HCT116 (cell line): ENCODE data around the gene RASSF3. TPM values are rescaled to one million over a fixed set of nuclear protein-coding genes. Genes with fewer than 3 reads are reported as not detected.

Source experiments
- ATAC-seq: fragments of 200-7000 bp; cut with Tn5 transposase; 2 replicates; pipeline ENCODE4 v1.9.1; 2020; ENCODE audit warnings: mild to moderate bottlenecking, moderate library complexity
- BruUV-seq: library from RNA; stranded (reverse); fragments of 400-500 nt; replicated peaks from 2 replicates; lab custom pipeline; 2021; lab: Mats Ljungman, UMichigan
- CTCF ChIA-PET: fragments of 300-600 bp; sonication (Branson Sonifier 250); formaldehyde crosslinking; loops from one replicate; lab custom pipeline; 2021; ENCODE audit warnings: antibody characterized with exemption; lab: Charles Lee
- POLR2A ChIA-PET: fragments of 300-600, 350-600 bp; sonication (Branson Sonifier 250); formaldehyde crosslinking; loops from one replicate; lab custom pipeline; 2021; ENCODE audit warnings: antibody characterized with exemption; lab: Charles Lee
- RAD21 ChIA-PET, 2 experiments: fragments of 300-600 bp; sonication (Branson Sonifier 250); formaldehyde crosslinking; loops; one replicate each; lab custom pipeline; 2023; ENCODE audit warnings: low total read pairs in 2 of 2; ENCODE audit not compliant: uncharacterized antibody in 2 of 2, unreplicated experiment in 2 of 2, low non-redundant PET in 1 of 2; lab: Charles Lee
- DNase-seq: peaks from one replicate; pipeline ENCODE4 v3.0.0-alpha.2; 2010; ENCODE audit warnings: low read depth, low spot score
- H2AFZ ChIP-seq: fragments of 200-600 bp; shearing (Covaris generic), sonication (generic); 2 replicates; pipeline ENCODE4 v1.6.1; 2017; ENCODE audit warnings: low read depth, mixed run types, mixed read lengths, antibody characterized with exemption, low read length; ENCODE audit not compliant: poor library complexity, severe bottlenecking
- H3K27ac ChIP-seq: 2 replicates; pipeline ENCODE4 v1.5.1; 2012; ENCODE audit warnings: low read depth, low read length
- H3K27me3 ChIP-seq: fragments of 200-600 bp; sonication (generic); 2 replicates; pipeline ENCODE4 v1.6.1; 2016; ENCODE audit warnings: mixed run types, low read length, mixed read lengths; ENCODE audit not compliant: insufficient read depth
- H3K36me3 ChIP-seq, 2 experiments: fragments of 200-500 bp in 1 of 2; fragments of 200-600 bp in 1 of 2; sonication (Bioruptor generic) in 1 of 2; sonication (generic) in 1 of 2; 2 replicates each; pipeline versions ENCODE4 v1.5.1 to v1.6.1; 2014 to 2016; ENCODE audit warnings: low read length in 2 of 2, inconsistent platforms in 1 of 2, mixed read lengths in 1 of 2, mixed run types in 1 of 2; ENCODE audit not compliant: insufficient read depth in 2 of 2, control insufficient read depth in 1 of 2
- H3K4me1 ChIP-seq, 2 experiments: fragments of 200-600 bp in 1 of 2; sonication (generic) in 1 of 2; 2 replicates each; pipeline versions ENCODE4 v1.5.1 to v1.6.1; 2012 to 2017; ENCODE audit warnings: low read length in 2 of 2, inconsistent platforms in 1 of 2, mild to moderate bottlenecking in 1 of 2, mixed read lengths in 1 of 2, mixed run types in 1 of 2, moderate library complexity in 1 of 2; ENCODE audit not compliant: insufficient read depth in 2 of 2, control insufficient read depth in 1 of 2
- H3K4me2 ChIP-seq: fragments of 200-600 bp; sonication (generic); 2 replicates; pipeline ENCODE4 v1.6.1; 2017; ENCODE audit warnings: mixed run types, low read length, mixed read lengths
- H3K4me3 ChIP-seq, 2 experiments: fragments of 200-600 bp in 1 of 2; sonication (generic) in 1 of 2; replicated peaks in 1 of 2; 2 replicates each; pipeline ENCODE4 v1.5.1; 2011 to 2016; ENCODE audit warnings: low read length in 2 of 2, control low read depth in 1 of 2, low read depth in 1 of 2, mild to moderate bottlenecking in 1 of 2, mixed read lengths in 1 of 2, mixed run types in 1 of 2
- H3K79me2 ChIP-seq: fragments of 200-600 bp; sonication (generic); 2 replicates; pipeline ENCODE4 v1.6.1; 2017; ENCODE audit warnings: mild to moderate bottlenecking, mixed run types, low read length, moderate library complexity, mixed read lengths; ENCODE audit not compliant: insufficient read depth
- H3K9ac ChIP-seq: fragments of 200-600 bp; sonication (generic); 2 replicates; pipeline ENCODE4 v1.6.1; 2016; ENCODE audit warnings: low read length, mixed read lengths
- H3K9me2 ChIP-seq: fragments of 200-600 bp; sonication (generic), shearing (Covaris generic); 2 replicates; pipeline ENCODE4 v1.6.1; 2017; ENCODE audit warnings: mixed run types, mild to moderate bottlenecking, moderate library complexity; ENCODE audit not compliant: insufficient read depth
- H3K9me3 ChIP-seq, 2 experiments: fragments of 200-500 bp in 1 of 2; fragments of 200-600 bp in 1 of 2; sonication (Bioruptor generic) in 1 of 2; sonication (generic) in 1 of 2; 2 replicates each; pipeline ENCODE4 v1.6.1; 2014 to 2017; ENCODE audit warnings: low read length in 2 of 2, mixed read lengths in 2 of 2, inconsistent platforms in 1 of 2, low read depth in 1 of 2, mild to moderate bottlenecking in 1 of 2, mixed run types in 1 of 2, moderate library complexity in 1 of 2; ENCODE audit not compliant: control insufficient read depth in 1 of 2, insufficient read depth in 1 of 2
- H4K20me1 ChIP-seq: fragments of 200-600 bp; sonication (generic), shearing (Covaris generic); 2 replicates; pipeline ENCODE4 v1.6.1; 2017; ENCODE audit warnings: mixed run types, mild to moderate bottlenecking, moderate library complexity; ENCODE audit not compliant: insufficient read depth
- CBX3 ChIP-seq: IDR thresholded peaks from 2 replicates; pipeline ENCODE4 v1.6.1; 2012; ENCODE audit warnings: low read depth
- CTCF ChIP-seq, 3 experiments: fragments of 200-600 bp in 1 of 3; sonication (generic) in 1 of 3; IDR thresholded peaks in 2 of 3; conservative IDR thresholded peaks in 1 of 3; 2 replicates each; pipeline ENCODE4 v1.5.1; 2012 to 2017; ENCODE audit warnings: low read depth in 2 of 3, low read length in 2 of 3, antibody characterized with exemption in 1 of 3, borderline replicate concordance in 1 of 3, control low read depth in 1 of 3, mild to moderate bottlenecking in 1 of 3, mixed read lengths in 1 of 3, mixed run types in 1 of 3, moderate library complexity in 1 of 3; ENCODE audit not compliant: insufficient read depth in 1 of 3
- ELF1 ChIP-seq: IDR thresholded peaks from 2 replicates; pipeline ENCODE4 v1.6.1; 2012; ENCODE audit warnings: low read depth, borderline replicate concordance
- EZH2phosphoT487 ChIP-seq: fragments of 200-600 bp; IDR thresholded peaks from 2 replicates; pipeline ENCODE4 v1.6.1; 2018; ENCODE audit warnings: antibody characterized with exemption, borderline replicate concordance
- FOSL1 ChIP-seq: IDR thresholded peaks from 2 replicates; pipeline ENCODE4 v1.6.1; 2012; ENCODE audit warnings: low read depth
- JUND ChIP-seq: IDR thresholded peaks from 2 replicates; pipeline ENCODE4 v1.6.1; 2012
- MAX ChIP-seq: IDR thresholded peaks from 2 replicates; pipeline ENCODE4 v1.6.1; 2012
- POLR2A ChIP-seq: IDR thresholded peaks from 2 replicates; pipeline ENCODE4 v1.7.0; 2011; ENCODE audit warnings: borderline replicate concordance; ENCODE audit not compliant: insufficient read depth, insufficient read length; ENCODE audit errors: extremely low read depth
- POLR2AphosphoS5 ChIP-seq: IDR thresholded peaks from 2 replicates; pipeline ENCODE4 v1.6.1; 2011; ENCODE audit warnings: mild to moderate bottlenecking, low read depth, low read length, moderate library complexity
- RAD21 ChIP-seq: IDR thresholded peaks from 2 replicates; pipeline ENCODE4 v1.6.1; 2012; ENCODE audit warnings: low read depth, mild to moderate bottlenecking
- SP1 ChIP-seq: IDR thresholded peaks from 2 replicates; pipeline ENCODE4 v1.6.1; 2012; ENCODE audit warnings: low read depth
- SRF ChIP-seq: IDR thresholded peaks from 2 replicates; pipeline ENCODE4 v1.6.1; 2012; ENCODE audit warnings: low read depth
- TCF7L2 ChIP-seq: IDR thresholded peaks from 2 replicates; pipeline ENCODE4 v1.7.0; 2011; ENCODE audit warnings: borderline replicate concordance, inconsistent platforms; ENCODE audit not compliant: insufficient read depth, insufficient read length; ENCODE audit errors: extremely low read depth
- YY1 ChIP-seq: IDR thresholded peaks from 2 replicates; pipeline ENCODE4 v1.6.1; 2011; ENCODE audit warnings: low read length, low read depth, moderate library complexity, mild to moderate bottlenecking; ENCODE audit not compliant: insufficient replicate concordance; ENCODE audit errors: extremely low read depth
- ZFX ChIP-seq: fragments of 450-650 bp; IDR thresholded peaks from 2 replicates; pipeline ENCODE4 v1.6.1; 2017
- ZNF274 ChIP-seq: fragments of 200-500 bp; sonication (Bioruptor generic); IDR thresholded peaks from 2 replicates; pipeline ENCODE4 v1.6.1; 2014; ENCODE audit warnings: mild to moderate bottlenecking, low read depth, low read length, inconsistent platforms
- intact Hi-C: fragments of 100-400 bp; cut with micrococcal nuclease; formaldehyde crosslinking; loops from 2 replicates; pipeline ENCODE4 v1.10.0; 2022
- total RNA-seq: library from RNA; stranded (reverse); gene quantifications from one replicate; pipeline ENCODE4 v1.2.1, GENCODE V29; 2021; ENCODE audit not compliant: unreplicated experiment
- TF ChIP-seq, protein P1 (sequence below): IDR thresholded peaks from 2 replicates; pipeline ENCODE4 v1.6.1; 2012; ENCODE audit warnings: low read depth
- TF ChIP-seq, protein P2 (sequence below): IDR thresholded peaks from 2 replicates; pipeline ENCODE4 v1.6.1; 2012

Gene RASSF3
- total RNA-seq, 1 experiment from 2014 or later, result 67.1 TPM

- no peak overlapping the region for H3K27ac ChIP-seq
- ChIA-PET POLR2A (no interaction called here), CTCF (no interaction called here), RAD21 (no interaction called here)
- no peaks in the 10 kb centered on the region for H3K79me2 ChIP-seq
- BruUV-seq, result no TSS peak
- no peaks in the 10 kb centered on the region for H3K9me3 ChIP-seq
- H3K9ac ChIP-seq, result no peak overlapping the region
- H3K4me3 ChIP-seq, result no peak overlapping the region
- peaks cover 6 to 13% of the 10 kb centered on the region in 2 experiments for H3K36me3 ChIP-seq
- no peaks in the 10 kb centered on the region for H3K4me1 ChIP-seq
- H3K27me3 ChIP-seq, result no peaks in the 10 kb centered on the region
- DNase-seq, result no peak
- intact Hi-C loops, result no loop called here
- no peak overlapping the region for H3K4me2 ChIP-seq
- TF ChIP-seq YY1 (no peak), FOSL1 (no peak), ZNF274 (no peak), CTCF (IDR thresholded peaks at IDR 0.05 in 2 of 3, conservative IDR thresholded peaks at IDR 0.05 in 1 of 3; ENCODE audit: borderline replicate concordance in 1 of 3, insufficient read depth in 1 of 3, low read depth in 2 of 3, low read length in 2 of 3) (no peak), SRF (no peak), SP1 (no peak), POLR2A (no peak), JUND (no peak), ZFX (no peak), EZH2phosphoT487 (no peak), CBX3 (no peak), RAD21 (no peak), TCF7L2 (no peak), MAX (no peak), POLR2AphosphoS5 (no peak), ELF1 (no peak)
- TF ChIP-seq, protein P1, sequence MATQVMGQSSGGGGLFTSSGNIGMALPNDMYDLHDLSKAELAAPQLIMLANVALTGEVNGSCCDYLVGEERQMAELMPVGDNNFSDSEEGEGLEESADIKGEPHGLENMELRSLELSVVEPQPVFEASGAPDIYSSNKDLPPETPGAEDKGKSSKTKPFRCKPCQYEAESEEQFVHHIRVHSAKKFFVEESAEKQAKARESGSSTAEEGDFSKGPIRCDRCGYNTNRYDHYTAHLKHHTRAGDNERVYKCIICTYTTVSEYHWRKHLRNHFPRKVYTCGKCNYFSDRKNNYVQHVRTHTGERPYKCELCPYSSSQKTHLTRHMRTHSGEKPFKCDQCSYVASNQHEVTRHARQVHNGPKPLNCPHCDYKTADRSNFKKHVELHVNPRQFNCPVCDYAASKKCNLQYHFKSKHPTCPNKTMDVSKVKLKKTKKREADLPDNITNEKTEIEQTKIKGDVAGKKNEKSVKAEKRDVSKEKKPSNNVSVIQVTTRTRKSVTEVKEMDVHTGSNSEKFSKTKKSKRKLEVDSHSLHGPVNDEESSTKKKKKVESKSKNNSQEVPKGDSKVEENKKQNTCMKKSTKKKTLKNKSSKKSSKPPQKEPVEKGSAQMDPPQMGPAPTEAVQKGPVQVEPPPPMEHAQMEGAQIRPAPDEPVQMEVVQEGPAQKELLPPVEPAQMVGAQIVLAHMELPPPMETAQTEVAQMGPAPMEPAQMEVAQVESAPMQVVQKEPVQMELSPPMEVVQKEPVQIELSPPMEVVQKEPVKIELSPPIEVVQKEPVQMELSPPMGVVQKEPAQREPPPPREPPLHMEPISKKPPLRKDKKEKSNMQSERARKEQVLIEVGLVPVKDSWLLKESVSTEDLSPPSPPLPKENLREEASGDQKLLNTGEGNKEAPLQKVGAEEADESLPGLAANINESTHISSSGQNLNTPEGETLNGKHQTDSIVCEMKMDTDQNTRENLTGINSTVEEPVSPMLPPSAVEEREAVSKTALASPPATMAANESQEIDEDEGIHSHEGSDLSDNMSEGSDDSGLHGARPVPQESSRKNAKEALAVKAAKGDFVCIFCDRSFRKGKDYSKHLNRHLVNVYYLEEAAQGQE, result no peak
- TF ChIP-seq, protein P2, sequence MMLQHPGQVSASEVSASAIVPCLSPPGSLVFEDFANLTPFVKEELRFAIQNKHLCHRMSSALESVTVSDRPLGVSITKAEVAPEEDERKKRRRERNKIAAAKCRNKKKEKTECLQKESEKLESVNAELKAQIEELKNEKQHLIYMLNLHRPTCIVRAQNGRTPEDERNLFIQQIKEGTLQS, result no peak
- no peak overlapping the region for H2AFZ ChIP-seq
- H4K20me1 ChIP-seq, result no peaks in the 10 kb centered on the region
- no peak for ATAC-seq
- no peaks in the 10 kb centered on the region for H3K9me2 ChIP-seq
Observed at GRCh38 chr12:64716839-64717455, 106.7 kb downstream of the RASSF3 start.
